ENCODE measurements around the gene SH2D3A. TPM values are rescaled to one million over a fixed set of nuclear protein-coding genes. Genes with fewer than 3 reads are reported as not detected.
"Not testable (repeated sequence)": the region's sequence is repeated elsewhere in the genome, so short reads cannot be mapped to it uniquely, and the experiment has no call there.

SH2D3A gene
- total RNA-seq, 1 experiment from 2014 or later: 43.4 TPM

- Histone ChIP-seq H3K4me1 (replicated peaks; ENCODE audit: insufficient read depth) (no peaks in the 10 kb centered on the region), H4K20me1 (ENCODE audit: insufficient read depth) (no peaks in the 10 kb centered on the region), H3K27me3 (ENCODE audit: insufficient read depth, low read depth) (no peaks in the 10 kb centered on the region), H3K4me3 (no peak within 1 kb of the TSS), H3K4me2 (no peak within 1 kb of the TSS), H2AFZ (no peak within 1 kb of the TSS), H3K79me2 (ENCODE audit: low read depth) (no peaks in the 10 kb centered on the region), H3K27ac (no peak within 1 kb of the TSS), H3F3A (ENCODE audit: insufficient read depth, low read depth) (peaks cover 12% of the 10 kb centered on the region; the same call in 1 of the 2 replicates), H3K9me3 (ENCODE audit: insufficient read depth, low read depth) (no peaks in the 10 kb centered on the region), H3K9me2 (ENCODE audit: insufficient read depth) (no peaks in the 10 kb centered on the region), H3K36me3 (ENCODE audit: low read depth) (no peaks in the 10 kb centered on the region)
- no peak for TF ChIP-seq CTCF (conservative IDR thresholded peaks at IDR 0.05)
- no peak for TF ChIP-seq EZH2 (IDR thresholded peaks at IDR 0.05; ENCODE audit: low read depth)
- intact Hi-C loops (cut with micrococcal nuclease; ENCODE audit: unreplicated experiment): no loop called here
- DNase-seq: no peak
- ChIA-PET CTCF (interaction anchor here (0.7 kb wide), 1 partner anchor 28 kb away, joined by 3 read pairs; no protein-coding TSS in a partner anchor), POLR2A (ENCODE audit: unreplicated experiment) (no interaction called here)
- no TSS peak for BruUV-seq (replicated peaks)
Observed at GRCh38 chr19:6772028-6772865, 5.0 kb upstream of the SH2D3A start, which contains the start of gene VAV1. Gene VAV1, plus strand, starts transcription at chr19:6772708. Its CDS starts 100 bp downstream, at chr19:6772808.

- H3K4me2 ChIP-seq; intact Hi-C loops (cut with micrococcal nuclease; ENCODE audit: unreplicated experiment); BruUV-seq (replicated peaks); H3K9me3 ChIP-seq (ENCODE audit: insufficient read depth, low read depth); H2AFZ ChIP-seq; H4K20me1 ChIP-seq (ENCODE audit: insufficient read depth); H3K36me3 ChIP-seq (ENCODE audit: low read depth); H3K4me1 ChIP-seq (replicated peaks; ENCODE audit: insufficient read depth); H3K27ac ChIP-seq; DNase-seq; CTCF ChIA-PET; H3K4me3 ChIP-seq; POLR2A ChIA-PET (ENCODE audit: unreplicated experiment); H3K79me2 ChIP-seq (ENCODE audit: low read depth); H3K9me2 ChIP-seq (ENCODE audit: insufficient read depth); H3K27me3 ChIP-seq (ENCODE audit: insufficient read depth, low read depth): not testable (repeated sequence)
- H3F3A ChIP-seq (ENCODE audit: insufficient read depth, low read depth): peaks cover 15% of the 10 kb centered on the region
Observed at GRCh38 chr19:6771648-6772027, 4.4 kb upstream of the SH2D3A start.

GRCh38 chr19:6769006-6769619 is 1.9 kb upstream of the SH2D3A start:
- Histone ChIP-seq H3K4me1 (replicated peaks; ENCODE audit: insufficient read depth) (peaks cover 13% of the 10 kb centered on the region), H3F3A (ENCODE audit: insufficient read depth, low read depth) (peaks cover 35% of the 10 kb centered on the region), H3K27me3 (ENCODE audit: insufficient read depth, low read depth) (no peaks in the 10 kb centered on the region), H4K20me1 (ENCODE audit: insufficient read depth) (no peaks in the 10 kb centered on the region), H3K9me3 (ENCODE audit: insufficient read depth, low read depth) (no peaks in the 10 kb centered on the region), H3K9me2 (ENCODE audit: insufficient read depth) (no peaks in the 10 kb centered on the region), H3K4me3 (no peak overlapping the region), H3K4me2 (no peak overlapping the region), H2AFZ (no peak overlapping the region), H3K27ac (no peak overlapping the region), H3K36me3 (ENCODE audit: low read depth) (peaks cover 1% of the 10 kb centered on the region; the same call in 1 of the 2 replicates), H3K79me2 (ENCODE audit: low read depth) (peaks cover 23% of the 10 kb centered on the region)
- no peak for DNase-seq
- BruUV-seq (replicated peaks): no TSS peak
- TF ChIP-seq CTCF (conservative IDR thresholded peaks at IDR 0.05) (peak; percentile 40; the same call in 1 of the 2 replicates), EZH2 (IDR thresholded peaks at IDR 0.05; ENCODE audit: low read depth) (no peak)
- ChIA-PET POLR2A (ENCODE audit: unreplicated experiment) (no interaction called here), CTCF (no interaction called here)
- intact Hi-C loops (cut with micrococcal nuclease; ENCODE audit: unreplicated experiment): no loop called here

Measured in PC-9 (cell line).